ENCODE data around the gene AGAP1.

Gene AGAP1

GRCh38 chr2:235992024-235992423 is 498.2 kb downstream of the AGAP1 start:
- DNase-seq (ENCODE audit: insufficient read length, low spot score) (no peak), FAIRE-seq (no peak)
- TF ChIP-seq POU2F2 (IDR thresholded peaks at IDR 0.05; ENCODE audit: low read depth, low read length) (no peak), POLR2AphosphoS5 (IDR thresholded peaks at IDR 0.05; ENCODE audit: low read depth, low read length) (no peak)

- no peak for FAIRE-seq
- DNase-seq (ENCODE audit: insufficient read length, low spot score) = no peak
- TF ChIP-seq TAF1 (IDR thresholded peaks at IDR 0.05; ENCODE audit: low read depth, low read length) (no peak), SPI1 (IDR thresholded peaks at IDR 0.05; ENCODE audit: low read depth, low read length) (no peak), POLR2A (IDR thresholded peaks at IDR 0.05; ENCODE audit: low read depth, low read length) (no peak), POU2F2 (IDR thresholded peaks at IDR 0.05; ENCODE audit: low read depth, low read length) (no peak), PAX5 (IDR thresholded peaks at IDR 0.05; ENCODE audit: insufficient read depth, low read length, severe bottlenecking) (no peak), POLR2AphosphoS5 (IDR thresholded peaks at IDR 0.05; ENCODE audit: low read depth, low read length) (no peak)
Observed at GRCh38 chr2:235996419-235996818, 502.6 kb downstream of the AGAP1 start.

GRCh38 chr2:235999011-235999410 is 505.2 kb downstream of the AGAP1 start:
- no peak for DNase-seq (ENCODE audit: insufficient read length, low spot score)
- FAIRE-seq = peak; percentile 40
- no peak for TF ChIP-seq SPI1 (IDR thresholded peaks at IDR 0.05; ENCODE audit: low read depth, low read length)
- no peak for TF ChIP-seq TAF1 (IDR thresholded peaks at IDR 0.05; ENCODE audit: low read depth, low read length)
- TF ChIP-seq POLR2AphosphoS5 (IDR thresholded peaks at IDR 0.05; ENCODE audit: low read depth, low read length) = no peak
- no peak for TF ChIP-seq POLR2A (IDR thresholded peaks at IDR 0.05; ENCODE audit: low read depth, low read length)
- no peak for TF ChIP-seq POU2F2 (IDR thresholded peaks at IDR 0.05; ENCODE audit: low read depth, low read length)
- no peak for TF ChIP-seq PAX5 (IDR thresholded peaks at IDR 0.05; ENCODE audit: insufficient read depth, low read length, severe bottlenecking)

GRCh38 chr2:236001166-236001828 is 507.5 kb downstream of the AGAP1 start:
- TF ChIP-seq PAX5 (IDR thresholded peaks at IDR 0.05; ENCODE audit: insufficient read depth, low read length, severe bottlenecking) = no peak
- TF ChIP-seq POU2F2 (IDR thresholded peaks at IDR 0.05; ENCODE audit: low read depth, low read length) = no peak
- TF ChIP-seq POLR2A (IDR thresholded peaks at IDR 0.05; ENCODE audit: low read depth, low read length) = no peak
- no peak for TF ChIP-seq POLR2AphosphoS5 (IDR thresholded peaks at IDR 0.05; ENCODE audit: low read depth, low read length)
- no peak for TF ChIP-seq TAF1 (IDR thresholded peaks at IDR 0.05; ENCODE audit: low read depth, low read length)
- TF ChIP-seq SPI1 (IDR thresholded peaks at IDR 0.05; ENCODE audit: low read depth, low read length) = no peak
- FAIRE-seq = no peak
- DNase-seq (ENCODE audit: insufficient read length, low spot score) = no peak

GRCh38 chr2:236001854-236002253 is 508.0 kb downstream of the AGAP1 start:
- TF ChIP-seq PAX5 (IDR thresholded peaks at IDR 0.05; ENCODE audit: insufficient read depth, low read length, severe bottlenecking) = no peak
- no peak for TF ChIP-seq POLR2A (IDR thresholded peaks at IDR 0.05; ENCODE audit: low read depth, low read length)
- TF ChIP-seq POU2F2 (IDR thresholded peaks at IDR 0.05; ENCODE audit: low read depth, low read length) = no peak
- TF ChIP-seq POLR2AphosphoS5 (IDR thresholded peaks at IDR 0.05; ENCODE audit: low read depth, low read length) = no peak
- no peak for TF ChIP-seq TAF1 (IDR thresholded peaks at IDR 0.05; ENCODE audit: low read depth, low read length)
- no peak for TF ChIP-seq SPI1 (IDR thresholded peaks at IDR 0.05; ENCODE audit: low read depth, low read length)
- no peak for DNase-seq (ENCODE audit: insufficient read length, low spot score)
- FAIRE-seq = no peak

GRCh38 chr2:236008006-236008405 is 514.2 kb downstream of the AGAP1 start:
- TF ChIP-seq PAX5 (IDR thresholded peaks at IDR 0.05; ENCODE audit: insufficient read depth, low read length, severe bottlenecking) (no peak), POLR2A (IDR thresholded peaks at IDR 0.05; ENCODE audit: low read depth, low read length) (no peak), SPI1 (IDR thresholded peaks at IDR 0.05; ENCODE audit: low read depth, low read length) (no peak), POU2F2 (IDR thresholded peaks at IDR 0.05; ENCODE audit: low read depth, low read length) (no peak), POLR2AphosphoS5 (IDR thresholded peaks at IDR 0.05; ENCODE audit: low read depth, low read length) (no peak), TAF1 (IDR thresholded peaks at IDR 0.05; ENCODE audit: low read depth, low read length) (no peak)
- DNase-seq (ENCODE audit: insufficient read length, low spot score) (no peak), FAIRE-seq (no peak)

GRCh38 chr2:236008857-236009256 is 515.0 kb downstream of the AGAP1 start:
- no peak for TF ChIP-seq TAF1 (IDR thresholded peaks at IDR 0.05; ENCODE audit: low read depth, low read length)
- TF ChIP-seq PAX5 (IDR thresholded peaks at IDR 0.05; ENCODE audit: insufficient read depth, low read length, severe bottlenecking) = no peak
- TF ChIP-seq POLR2AphosphoS5 (IDR thresholded peaks at IDR 0.05; ENCODE audit: low read depth, low read length) = no peak
- no peak for TF ChIP-seq POU2F2 (IDR thresholded peaks at IDR 0.05; ENCODE audit: low read depth, low read length)
- TF ChIP-seq SPI1 (IDR thresholded peaks at IDR 0.05; ENCODE audit: low read depth, low read length) = no peak
- no peak for TF ChIP-seq POLR2A (IDR thresholded peaks at IDR 0.05; ENCODE audit: low read depth, low read length)
- FAIRE-seq (no peak), DNase-seq (ENCODE audit: insufficient read length, low spot score) (no peak)

- no peak for FAIRE-seq
- no peak for TF ChIP-seq POLR2A (IDR thresholded peaks at IDR 0.05; ENCODE audit: low read depth, low read length)
- no peak for TF ChIP-seq POLR2AphosphoS5 (IDR thresholded peaks at IDR 0.05; ENCODE audit: low read depth, low read length)
- TF ChIP-seq SPI1 (IDR thresholded peaks at IDR 0.05; ENCODE audit: low read depth, low read length) = no peak
- TF ChIP-seq TAF1 (IDR thresholded peaks at IDR 0.05; ENCODE audit: low read depth, low read length) = no peak
- no peak for DNase-seq (ENCODE audit: insufficient read length, low spot score)
Observed at GRCh38 chr2:236010920-236011685, 517.3 kb downstream of the AGAP1 start.

GRCh38 chr2:236012155-236012554 is 518.3 kb downstream of the AGAP1 start:
- FAIRE-seq = no peak
- TF ChIP-seq TAF1 (IDR thresholded peaks at IDR 0.05; ENCODE audit: low read depth, low read length) (no peak), PAX5 (IDR thresholded peaks at IDR 0.05; ENCODE audit: insufficient read depth, low read length, severe bottlenecking) (no peak), POLR2AphosphoS5 (IDR thresholded peaks at IDR 0.05; ENCODE audit: low read depth, low read length) (no peak), POLR2A (IDR thresholded peaks at IDR 0.05; ENCODE audit: low read depth, low read length) (no peak), POU2F2 (IDR thresholded peaks at IDR 0.05; ENCODE audit: low read depth, low read length) (no peak), SPI1 (IDR thresholded peaks at IDR 0.05; ENCODE audit: low read depth, low read length) (no peak)
- DNase-seq (ENCODE audit: insufficient read length, low spot score) = no peak
